ENCODE data around the gene CD19.

Gene CD19

GRCh38 chr16:28905800-28906372, 25.9 kb upstream of the CD19 start:
- in situ Hi-C loops (cut with MboI; ENCODE audit: low sequenced_read_pairs) = no loop called here

GRCh38 chr16:28910086-28911031, 21.4 kb upstream of the CD19 start:
- in situ Hi-C loops (cut with MboI; ENCODE audit: low sequenced_read_pairs) = no loop called here

GRCh38 chr16:28912558-28912957, 19.2 kb upstream of the CD19 start:
- in situ Hi-C loops (cut with MboI; ENCODE audit: low sequenced_read_pairs) = no loop called here

GRCh38 chr16:28913946-28914724, 17.6 kb upstream of the CD19 start:
- in situ Hi-C loops (cut with MboI; ENCODE audit: low sequenced_read_pairs) = no loop called here

GRCh38 chr16:28915181-28915580, 16.6 kb upstream of the CD19 start:
- in situ Hi-C loops (cut with MboI; ENCODE audit: low sequenced_read_pairs) = no loop called here

- in situ Hi-C loops (cut with MboI; ENCODE audit: low sequenced_read_pairs) = no loop called here
Observed at GRCh38 chr16:28917095-28917494, 14.7 kb upstream of the CD19 start.

GRCh38 chr16:28918698-28919097, 13.1 kb upstream of the CD19 start:
- in situ Hi-C loops (cut with MboI; ENCODE audit: low sequenced_read_pairs) = no loop called here

GRCh38 chr16:28923231-28923587, 8.6 kb upstream of the CD19 start:
- in situ Hi-C loops (cut with MboI; ENCODE audit: low sequenced_read_pairs) = loop anchor here (10.0 kb wide), 1 partner anchor 48 kb away; the partner anchor contains the start of gene ATP2A1

- in situ Hi-C loops (cut with MboI; ENCODE audit: low sequenced_read_pairs) = loop anchor here (10.0 kb wide), 1 partner anchor 49 kb away; the partner anchor contains the start of gene ATP2A1
Observed at GRCh38 chr16:28923652-28924398, 7.9 kb upstream of the CD19 start.

- in situ Hi-C loops (cut with MboI; ENCODE audit: low sequenced_read_pairs) = loop anchor here (10.0 kb wide), 1 partner anchor 50 kb away; the partner anchor contains the start of gene ATP2A1
Observed at GRCh38 chr16:28924399-28924761, 7.4 kb upstream of the CD19 start.

- in situ Hi-C loops (cut with MboI; ENCODE audit: low sequenced_read_pairs) = loop anchor here (10.0 kb wide), 1 partner anchor 50 kb away; the partner anchor contains the start of gene ATP2A1
Observed at GRCh38 chr16:28924762-28925385, 6.9 kb upstream of the CD19 start, which contains the start of gene RABEP2. Gene RABEP2 (minus strand): TSS chr16:28925238. CDS start chr16:28925163, 75 bp downstream.

GRCh38 chr16:28925386-28926228, 6.2 kb upstream of the CD19 start:
- in situ Hi-C loops (cut with MboI; ENCODE audit: low sequenced_read_pairs) = loop anchor here (10.0 kb wide), 1 partner anchor 51 kb away; the partner anchor contains the start of gene ATP2A1

- in situ Hi-C loops (cut with MboI; ENCODE audit: low sequenced_read_pairs) = loop anchor here (10.0 kb wide), 1 partner anchor 51 kb away; the partner anchor contains the start of gene ATP2A1
Observed at GRCh38 chr16:28926284-28926683, 5.5 kb upstream of the CD19 start.

- in situ Hi-C loops (cut with MboI; ENCODE audit: low sequenced_read_pairs) = loop anchor here (10.0 kb wide), 1 partner anchor 53 kb away; the partner anchor contains the start of gene ATP2A1
Observed at GRCh38 chr16:28927815-28928214, 4.0 kb upstream of the CD19 start.

GRCh38 chr16:28930203-28930602, 1.6 kb upstream of the CD19 start:
- in situ Hi-C loops (cut with MboI; ENCODE audit: low sequenced_read_pairs) = no loop called here

- in situ Hi-C loops (cut with MboI; ENCODE audit: low sequenced_read_pairs) = no loop called here
Observed at GRCh38 chr16:28930652-28931051, 1.1 kb upstream of the CD19 start.

GRCh38 chr16:28932339-28933141, 769 bp downstream of the CD19 start:
- in situ Hi-C loops (cut with MboI; ENCODE audit: low sequenced_read_pairs) = no loop called here

- in situ Hi-C loops (cut with MboI; ENCODE audit: low sequenced_read_pairs) = no loop called here
Observed at GRCh38 chr16:28933171-28933570, 1.4 kb downstream of the CD19 start.
